C4-2B (cell line): ENCODE measurements around the gene BBX.

Experiments
- ZFX ChIP-seq: fragments of 450-650 bp; IDR thresholded peaks from 2 replicates; pipeline ENCODE4 v1.6.1; 2017
- TF ChIP-seq, protein P1 (sequence below): fragments of 450-650 bp; conservative IDR thresholded peaks from 2 replicates; pipeline ENCODE4 v1.5.1; 2017; ENCODE audit warnings: mild to moderate bottlenecking

DNA sequence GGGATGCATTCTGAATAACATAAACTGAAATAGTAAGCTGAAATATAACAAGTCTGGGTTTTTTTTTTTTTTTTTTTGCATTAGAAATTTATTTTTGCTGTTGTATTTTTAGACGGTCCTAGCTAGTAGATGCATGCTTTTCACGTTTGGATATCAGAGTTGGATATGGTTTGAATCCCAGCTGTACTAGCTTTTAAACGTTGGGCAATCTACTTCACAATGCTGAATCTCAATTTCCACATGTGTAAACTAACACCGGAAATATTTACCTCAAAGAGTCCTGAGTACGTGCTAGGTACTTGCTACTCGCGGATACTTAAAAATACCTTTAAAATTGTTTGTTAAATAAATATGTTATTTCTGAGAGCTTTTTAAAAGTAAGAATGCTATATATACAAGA, 139.8 kb downstream of the BBX start:
- TF ChIP-seq, protein P1, sequence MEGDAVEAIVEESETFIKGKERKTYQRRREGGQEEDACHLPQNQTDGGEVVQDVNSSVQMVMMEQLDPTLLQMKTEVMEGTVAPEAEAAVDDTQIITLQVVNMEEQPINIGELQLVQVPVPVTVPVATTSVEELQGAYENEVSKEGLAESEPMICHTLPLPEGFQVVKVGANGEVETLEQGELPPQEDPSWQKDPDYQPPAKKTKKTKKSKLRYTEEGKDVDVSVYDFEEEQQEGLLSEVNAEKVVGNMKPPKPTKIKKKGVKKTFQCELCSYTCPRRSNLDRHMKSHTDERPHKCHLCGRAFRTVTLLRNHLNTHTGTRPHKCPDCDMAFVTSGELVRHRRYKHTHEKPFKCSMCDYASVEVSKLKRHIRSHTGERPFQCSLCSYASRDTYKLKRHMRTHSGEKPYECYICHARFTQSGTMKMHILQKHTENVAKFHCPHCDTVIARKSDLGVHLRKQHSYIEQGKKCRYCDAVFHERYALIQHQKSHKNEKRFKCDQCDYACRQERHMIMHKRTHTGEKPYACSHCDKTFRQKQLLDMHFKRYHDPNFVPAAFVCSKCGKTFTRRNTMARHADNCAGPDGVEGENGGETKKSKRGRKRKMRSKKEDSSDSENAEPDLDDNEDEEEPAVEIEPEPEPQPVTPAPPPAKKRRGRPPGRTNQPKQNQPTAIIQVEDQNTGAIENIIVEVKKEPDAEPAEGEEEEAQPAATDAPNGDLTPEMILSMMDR, result no peak
- TF ChIP-seq ZFX, result no peak
